ENCODE data around the gene MMP24OS.
A peak's percentile ranks its signal among the peaks of the same experiment; 100 is the strongest.

- no peak for TF ChIP-seq SIN3A (IDR thresholded peaks at IDR 0.05; ENCODE audit: borderline replicate concordance, insufficient read depth, low read length)
- no peak for TF ChIP-seq TAF1 (IDR thresholded peaks at IDR 0.05; ENCODE audit: borderline replicate concordance, insufficient read depth, low read length)
- no peak for TF ChIP-seq POLR2AphosphoS5 (IDR thresholded peaks at IDR 0.05; ENCODE audit: low read depth, low read length)
- peak; percentile 34 to 85; a peak in 2 of 4 replicates for TF ChIP-seq REST (IDR thresholded peaks at IDR 0.05; ENCODE audit: insufficient read depth in 1 of 2, low read depth in 2 of 2, low read length in 2 of 2)
- TF ChIP-seq FOXP2 (optimal IDR thresholded peaks at IDR 0.05; ENCODE audit: borderline replicate concordance, extremely low read depth, extremely low read length, insufficient read depth): no peak
These were observed 20.6 kb downstream of the MMP24OS start for GRCh38 chr20:35257175-35257909.

All from PFSK-1 (cell line).